AG04450 (cell line): ENCODE results near the gene CHST9. TPM values are rescaled to one million over a fixed set of nuclear protein-coding genes. Genes with fewer than 3 reads are reported as not detected.

Experiments
- CTCF ChIA-PET: fragments of 300-600, 350-600 bp; formaldehyde crosslinking; extraction: SDS; loops from one replicate; lab custom pipeline; 2022; ENCODE audit warnings: antibody characterized with exemption, inconsistent platforms; lab: Charles Lee
- POLR2A ChIA-PET: fragments of 350-600 bp; formaldehyde crosslinking; extraction: SDS; loops from one replicate; lab custom pipeline; 2021; ENCODE audit warnings: antibody characterized with exemption, inconsistent platforms; lab: Yijun Ruan, JAX
- DNase-seq: peaks from one replicate; pipeline ENCODE4 v3.0.0-alpha.2; 2011; ENCODE audit warnings: low read depth, low spot score
- H3K27ac ChIP-seq: one replicate; pipeline ENCODE4 v1.5.1; 2012; ENCODE audit warnings: low read depth, low read length, control low read depth
- H3K27me3 ChIP-seq: one replicate; pipeline ENCODE4 v1.6.0; 2012; ENCODE audit warnings: low read length; ENCODE audit not compliant: control insufficient read depth, insufficient read depth
- H3K4me3 ChIP-seq: 2 replicates; pipeline ENCODE4 v1.5.1; 2011; ENCODE audit warnings: mild to moderate bottlenecking, low read depth, low read length, control low read depth
- H3K9me3 ChIP-seq: 2 replicates; pipeline ENCODE4 v1.5.1; 2012; ENCODE audit warnings: low read length; ENCODE audit not compliant: control insufficient read depth, insufficient read depth
- CTCF ChIP-seq: IDR thresholded peaks from 2 replicates; pipeline ENCODE4 v1.5.1; 2011; ENCODE audit warnings: low read depth, low read length, control low read depth, inconsistent platforms
- polyA plus RNA-seq: library from polyadenylated mRNA; depleted of rRNA; stranded (reverse); fragments of >200 nt; gene quantifications from 2 replicates; pipeline ENCODE4 v1.2.3, GENCODE V29; 2011

The CHST9 gene
- polyA plus RNA-seq, 1 experiment = not detected

- ChIA-PET POLR2A (no interaction called here), CTCF (no interaction called here)
- H3K27me3 ChIP-seq = no peaks in the 10 kb centered on the region
- H3K4me3 ChIP-seq = no peak overlapping the region
- peaks cover 6% of the 10 kb centered on the region; the same call in 1 of the 2 replicates for H3K9me3 ChIP-seq
- H3K27ac ChIP-seq = no peak overlapping the region
- TF ChIP-seq CTCF = no peak
- DNase-seq = no peak
These were observed 258.9 kb downstream of the CHST9 start for GRCh38 chr18:26926066-26926675.

GRCh38 chr18:26925313-26925712 lies 259.8 kb downstream of the CHST9 start:
- Histone ChIP-seq H3K27ac (no peak overlapping the region), H3K4me3 (no peak overlapping the region), H3K9me3 (peaks cover 6% of the 10 kb centered on the region; the same call in 1 of the 2 replicates), H3K27me3 (no peaks in the 10 kb centered on the region)
- no peak for TF ChIP-seq CTCF
- DNase-seq = no peak
- ChIA-PET CTCF (no interaction called here), POLR2A (no interaction called here)

DNA sequence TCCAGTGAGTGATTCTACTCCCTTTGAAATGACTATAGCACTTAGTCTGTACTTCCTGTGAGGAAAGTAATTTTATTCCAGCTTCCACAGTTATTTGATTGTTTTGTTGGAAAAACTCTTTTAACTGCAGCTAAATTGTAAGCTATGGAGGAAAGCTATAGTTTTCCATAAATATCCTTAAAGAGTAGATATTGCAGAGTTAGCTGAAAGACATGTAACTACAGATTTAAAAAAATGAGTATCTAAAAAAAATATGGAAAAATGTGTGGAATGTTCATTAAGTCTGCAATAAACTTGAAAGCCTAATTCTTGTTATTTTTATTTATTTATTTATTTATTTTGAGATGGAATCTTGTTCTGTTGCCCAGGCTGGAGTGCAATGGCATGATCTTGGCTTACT lies 262.8 kb downstream of the CHST9 start:
- Histone ChIP-seq H3K9me3 (peaks cover 6% of the 10 kb centered on the region; the same call in 1 of the 2 replicates), H3K27ac (no peak overlapping the region), H3K27me3 (no peaks in the 10 kb centered on the region), H3K4me3 (no peak overlapping the region)
- ChIA-PET CTCF (no interaction called here), POLR2A (no interaction called here)
- TF ChIP-seq CTCF = no peak
- no peak for DNase-seq

- H3K27ac ChIP-seq = no peak overlapping the region
- DNase-seq = no peak
- CTCF ChIA-PET = no interaction called here
- no peak for TF ChIP-seq CTCF
- peaks cover 6% of the 10 kb centered on the region; the same call in 1 of the 2 replicates for H3K9me3 ChIP-seq
- no peaks in the 10 kb centered on the region for H3K27me3 ChIP-seq
- POLR2A ChIA-PET = no interaction called here
- no peak overlapping the region for H3K4me3 ChIP-seq
These were observed 264.5 kb downstream of the CHST9 start for GRCh38 chr18:26920644-26921043.

DNA sequence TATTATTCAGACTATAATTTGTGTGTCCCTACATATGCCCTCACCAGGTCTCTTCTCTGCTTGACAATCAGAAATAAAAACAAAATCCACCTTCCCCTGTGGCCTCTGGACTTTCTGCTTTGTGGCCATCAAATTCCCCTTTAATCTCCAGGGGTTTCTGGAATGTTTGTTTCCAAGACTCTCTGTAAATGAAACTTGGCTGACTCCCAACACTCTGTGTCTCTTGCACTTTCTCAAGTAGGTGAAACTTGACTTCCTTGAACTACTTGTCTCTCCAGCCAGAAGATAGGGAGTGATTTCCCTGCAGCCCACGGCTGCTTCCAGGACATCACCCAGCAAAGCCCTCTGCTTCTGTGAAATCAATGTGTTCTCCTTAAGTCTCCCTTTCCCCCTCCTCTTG lies 265.5 kb downstream of the CHST9 start:
- TF ChIP-seq CTCF = no peak
- Histone ChIP-seq H3K27ac (no peak overlapping the region), H3K4me3 (no peak overlapping the region), H3K27me3 (no peaks in the 10 kb centered on the region), H3K9me3 (peaks cover 6% of the 10 kb centered on the region; the same call in 1 of the 2 replicates)
- no peak for DNase-seq
- CTCF ChIA-PET = no interaction called here
- POLR2A ChIA-PET = no interaction called here
